Activated T-cell treated with anti-CD3 and anti-CD28 coated beads for 24 hours (primary cell): ENCODE results near the gene CAMK2G.

Experiments used
- DNase-seq: peaks from one replicate; pipeline ENCODE4 v3.0.0-alpha.2; 2020; ENCODE audit warnings: low read depth

Gene CAMK2G

DNA sequence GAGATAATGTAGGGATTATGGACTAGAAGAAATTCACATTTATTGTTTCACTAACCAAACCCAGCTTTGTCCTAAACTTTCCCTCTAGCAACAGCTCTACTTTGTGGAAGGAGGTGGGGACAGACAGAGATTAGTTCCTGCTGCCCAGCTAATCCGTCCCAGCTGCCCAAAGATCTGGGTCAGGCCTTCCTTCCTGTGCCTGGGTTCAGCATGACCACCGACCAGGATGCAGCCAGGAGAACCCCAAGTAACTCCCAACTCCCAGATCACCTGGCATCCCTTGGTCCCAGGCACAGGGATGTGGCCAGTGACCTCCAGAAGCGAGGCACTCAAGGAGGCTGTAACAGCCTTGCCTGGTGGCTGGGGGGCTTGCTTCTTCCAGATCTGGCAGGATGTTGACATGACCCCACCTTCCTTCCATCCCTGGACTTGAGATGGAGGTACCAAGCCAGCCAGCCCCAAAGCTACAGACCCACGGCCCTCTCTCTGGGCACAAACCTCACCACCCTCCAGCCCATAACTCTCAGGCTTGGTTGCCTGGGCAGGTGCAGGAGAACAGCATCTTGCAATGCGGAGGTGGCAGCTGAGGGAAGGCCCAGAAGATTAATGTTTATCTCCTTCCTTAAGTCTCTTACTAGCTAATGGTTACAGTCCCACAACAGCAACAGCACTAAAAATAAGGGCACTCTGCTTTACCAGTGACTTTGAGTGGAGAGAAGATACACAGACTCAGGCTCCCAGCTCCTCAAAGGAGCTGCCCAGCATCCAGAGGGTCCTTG lies 11.1 kb downstream of the CAMK2G start:
- DNase-seq: no peak

DNA sequence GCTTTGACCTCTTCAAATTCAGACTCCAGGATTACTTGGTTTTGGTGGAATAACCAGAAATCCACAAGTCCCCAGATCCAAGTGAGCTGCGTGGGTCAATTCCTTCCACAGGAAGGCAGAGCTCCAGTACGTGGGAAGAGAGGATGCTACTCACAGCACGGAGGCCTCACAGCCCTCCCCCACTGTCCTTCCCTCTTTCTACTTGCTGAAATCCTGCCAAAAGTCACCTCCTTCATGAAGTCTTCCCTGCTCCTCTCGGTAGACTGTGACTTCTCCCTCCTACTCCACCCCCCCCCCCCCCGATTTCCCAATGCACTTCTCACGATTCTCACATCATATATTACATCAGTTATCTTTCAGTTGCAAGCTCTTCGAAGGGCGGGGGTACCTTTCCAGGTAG lies 12.3 kb downstream of the CAMK2G start:
- DNase-seq: no peak

DNA sequence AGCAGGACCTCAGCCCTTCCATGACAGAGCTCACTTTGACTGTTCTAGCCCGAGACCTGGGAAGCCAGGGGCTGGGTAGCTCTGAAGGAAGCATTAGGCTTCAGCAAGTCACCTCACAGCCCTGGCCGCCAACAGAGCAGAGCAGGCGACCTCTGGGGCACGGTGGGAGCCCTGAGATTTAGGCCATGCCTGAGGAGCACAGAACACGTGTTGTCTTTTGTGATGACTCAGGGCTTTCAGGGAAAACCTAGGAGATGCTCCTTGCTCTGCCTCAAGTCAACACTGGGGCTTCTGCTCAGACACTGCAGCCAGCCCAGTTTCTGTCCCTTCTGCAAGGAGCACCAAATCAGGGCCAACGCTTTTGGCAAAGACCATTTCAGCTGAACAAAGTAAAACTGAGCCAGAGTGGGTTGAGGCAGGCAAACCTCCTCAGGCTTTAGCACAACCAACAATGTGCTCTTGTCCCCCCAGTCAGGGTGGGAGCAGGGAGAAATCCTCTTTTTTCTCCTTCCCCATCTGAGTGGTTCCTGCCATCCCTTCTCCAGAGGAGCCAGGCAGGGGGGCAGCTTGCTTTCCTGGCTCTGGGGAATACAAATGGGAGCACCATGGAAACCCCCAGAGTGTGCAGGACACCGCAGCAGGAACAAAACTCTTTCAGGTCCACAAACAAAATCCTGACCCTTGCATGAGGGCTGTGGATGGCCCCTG lies 14.4 kb downstream of the CAMK2G start:
- DNase-seq: no peak

DNA sequence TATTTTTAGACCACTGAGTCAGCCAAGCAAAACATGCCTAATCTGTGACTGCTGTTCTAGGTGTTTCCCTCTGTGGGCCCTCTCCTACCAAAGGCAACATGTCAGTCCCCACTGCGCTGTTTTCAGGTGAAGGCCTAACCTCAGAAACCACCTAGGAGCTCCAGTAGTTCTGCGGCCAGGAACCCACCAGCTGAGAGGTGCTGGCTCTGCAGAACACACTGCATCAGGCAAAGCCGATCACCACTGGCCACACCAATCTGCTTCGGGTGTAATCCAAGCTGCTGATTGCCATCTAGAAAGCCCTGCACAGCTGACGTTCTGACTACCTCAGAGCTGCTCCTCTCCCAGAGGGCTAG lies 14.9 kb downstream of the CAMK2G start:
- DNase-seq: no peak

DNA sequence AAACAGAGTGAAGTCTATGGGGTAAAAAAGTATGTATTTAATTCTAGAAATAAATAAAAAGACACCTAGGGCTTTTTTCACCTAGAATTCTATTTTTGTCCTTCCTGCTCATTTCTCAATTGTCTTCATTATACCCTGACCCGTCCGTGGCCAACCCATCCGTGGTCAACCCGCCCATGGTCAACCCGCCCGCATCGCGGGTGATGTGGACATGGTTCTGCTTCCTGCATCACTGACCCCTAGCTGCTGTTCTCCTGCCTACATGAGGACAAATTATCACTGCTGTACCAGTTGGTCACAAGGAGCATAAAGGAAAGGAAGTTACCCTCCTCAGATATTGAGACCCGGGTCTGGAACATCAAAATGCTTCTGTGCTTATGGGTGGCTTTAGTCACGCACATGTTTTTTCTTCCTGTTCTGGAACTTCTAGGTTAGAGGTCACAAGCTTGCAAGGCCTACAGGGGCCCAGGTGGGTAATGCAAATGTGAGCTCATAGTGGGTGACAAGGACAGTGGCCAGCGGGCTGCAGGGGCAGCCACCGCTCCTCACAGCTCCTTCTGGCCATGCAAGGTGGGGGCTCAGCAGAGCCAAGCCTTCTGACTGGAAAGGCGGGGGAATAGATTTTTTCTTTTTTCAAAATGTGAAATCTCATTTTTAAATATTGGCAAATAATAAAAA lies 15.5 kb downstream of the CAMK2G start:
- DNase-seq: no peak

DNA sequence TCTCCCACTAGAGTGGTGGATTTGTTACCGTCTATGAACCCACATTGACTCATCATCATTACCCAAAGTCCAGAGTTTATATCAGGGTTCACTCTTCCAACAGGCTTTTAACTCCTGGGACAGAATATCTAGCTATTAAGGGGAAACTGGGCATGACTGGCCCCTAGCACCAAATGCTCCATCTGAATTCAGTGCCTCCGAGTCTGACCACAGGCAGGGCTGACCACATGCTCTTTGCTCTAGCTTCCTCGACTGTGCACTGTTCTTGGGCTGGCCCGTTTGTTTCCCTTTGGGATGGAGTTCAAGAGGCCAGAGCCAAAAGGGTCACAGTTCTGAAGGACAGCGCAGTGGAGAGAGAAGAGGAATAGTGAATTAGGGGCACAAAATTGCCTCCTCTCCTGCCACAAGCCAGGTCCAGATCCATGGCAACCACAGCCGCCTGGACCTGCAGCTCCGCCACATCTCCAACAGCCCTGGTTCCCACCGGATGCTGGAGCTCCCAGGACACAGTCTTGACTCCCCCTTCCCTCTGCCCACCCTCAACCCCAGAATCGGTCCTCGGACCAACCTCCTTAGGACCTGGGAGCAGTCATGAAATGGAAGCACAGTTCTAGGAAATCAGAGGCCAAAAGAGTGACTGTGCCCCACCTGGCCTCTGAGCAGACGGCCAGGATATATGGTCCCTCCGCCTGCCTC lies 16.2 kb downstream of the CAMK2G start:
- DNase-seq: no peak

DNA sequence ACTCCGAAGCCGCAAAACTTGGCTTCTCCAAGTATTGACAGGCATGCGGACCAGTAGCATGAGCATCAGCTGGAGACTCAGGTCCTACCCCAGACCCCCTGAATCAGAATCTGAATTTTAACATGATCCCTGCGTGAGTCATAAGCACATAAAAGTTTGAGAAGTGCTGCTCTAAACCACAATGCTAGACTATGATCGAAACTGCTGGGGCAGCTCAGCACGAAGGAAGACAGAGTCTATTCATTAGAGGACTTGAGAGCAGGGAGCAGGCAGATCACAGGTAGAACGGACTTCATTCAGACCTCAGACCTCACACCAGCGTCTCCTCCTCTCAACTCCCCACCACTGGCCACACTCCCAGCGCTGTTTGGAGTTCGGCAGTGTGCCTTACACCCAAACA lies 16.9 kb downstream of the CAMK2G start:
- no peak for DNase-seq

DNA sequence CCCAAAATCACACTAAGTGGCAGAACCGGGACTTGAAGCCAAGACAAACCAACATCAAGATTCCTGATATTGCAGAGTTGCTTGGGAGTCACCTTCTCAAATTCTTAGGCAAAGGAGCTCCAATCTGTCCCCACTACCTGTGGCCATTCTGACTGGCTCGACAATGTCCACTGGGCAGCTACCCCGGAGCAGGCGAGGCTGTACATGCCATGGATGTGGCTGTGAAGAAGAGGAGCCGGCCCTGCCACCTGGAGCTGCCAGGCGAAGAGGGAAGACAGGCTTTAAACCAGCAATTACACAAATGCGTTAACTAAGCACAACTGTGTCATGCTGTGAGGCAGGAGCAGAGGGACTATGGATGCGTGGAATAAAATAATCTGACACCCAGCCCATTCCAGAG lies 18.1 kb downstream of the CAMK2G start:
- DNase-seq: no peak

DNA sequence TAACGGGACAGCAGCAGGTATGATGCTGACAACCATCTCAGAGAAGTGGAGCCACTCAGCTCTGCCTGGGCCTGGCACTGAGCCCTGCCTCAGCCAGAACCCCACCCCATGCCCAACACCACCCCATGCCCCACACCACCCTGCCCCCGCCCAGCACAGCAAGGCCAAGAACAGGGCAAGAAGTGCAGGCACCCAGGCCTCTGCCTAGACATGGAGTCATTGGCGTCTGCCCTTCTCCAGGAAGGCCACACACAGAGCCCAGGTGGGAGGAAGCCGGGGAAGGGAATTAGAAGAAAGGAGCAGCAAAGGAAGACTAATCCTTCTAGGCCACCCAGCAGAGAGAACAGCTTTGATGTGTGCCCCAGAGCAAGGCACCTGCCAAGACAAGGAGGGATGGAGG lies 18.9 kb downstream of the CAMK2G start:
- DNase-seq: no peak

DNA sequence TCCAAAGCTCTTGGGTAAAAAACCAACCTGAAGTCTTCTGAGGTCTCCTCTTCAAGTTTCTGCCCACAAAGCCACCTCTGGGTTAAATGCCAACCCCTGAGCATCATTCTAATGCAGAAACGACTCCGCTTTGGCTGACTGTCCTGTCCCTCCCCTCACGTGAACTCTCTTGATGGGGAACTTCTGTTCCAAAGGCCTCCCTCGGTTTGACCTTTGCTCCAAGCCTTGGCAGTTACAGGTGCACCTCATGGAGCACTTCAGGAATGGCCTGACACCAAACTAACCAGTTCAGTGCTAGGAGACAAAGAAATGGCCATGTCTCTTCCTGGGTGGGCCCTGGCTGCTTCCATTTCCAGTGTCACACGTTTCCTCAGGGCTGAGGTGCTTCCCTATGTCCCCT lies 20.0 kb downstream of the CAMK2G start:
- DNase-seq: no peak

DNA sequence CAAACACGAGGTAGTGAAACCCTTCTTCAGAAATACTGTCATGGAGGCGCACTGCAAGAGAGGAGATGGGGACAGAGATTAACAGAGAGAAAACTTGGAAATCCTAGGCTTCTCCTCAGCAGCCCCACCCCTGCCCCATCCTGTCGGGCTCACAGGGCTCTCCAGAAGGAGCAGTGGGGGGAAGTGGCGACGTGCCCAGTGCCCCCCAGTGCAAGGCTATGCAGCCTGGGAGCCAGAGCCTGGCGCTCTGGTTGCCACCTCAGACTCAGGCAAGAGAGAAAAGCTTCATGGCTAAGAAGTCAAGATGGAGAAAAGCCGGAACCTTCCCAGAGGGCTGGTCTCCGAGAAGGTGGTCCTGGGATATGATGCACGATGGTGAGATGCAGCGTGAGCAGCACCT lies 21.2 kb downstream of the CAMK2G start:
- DNase-seq: no peak

DNA sequence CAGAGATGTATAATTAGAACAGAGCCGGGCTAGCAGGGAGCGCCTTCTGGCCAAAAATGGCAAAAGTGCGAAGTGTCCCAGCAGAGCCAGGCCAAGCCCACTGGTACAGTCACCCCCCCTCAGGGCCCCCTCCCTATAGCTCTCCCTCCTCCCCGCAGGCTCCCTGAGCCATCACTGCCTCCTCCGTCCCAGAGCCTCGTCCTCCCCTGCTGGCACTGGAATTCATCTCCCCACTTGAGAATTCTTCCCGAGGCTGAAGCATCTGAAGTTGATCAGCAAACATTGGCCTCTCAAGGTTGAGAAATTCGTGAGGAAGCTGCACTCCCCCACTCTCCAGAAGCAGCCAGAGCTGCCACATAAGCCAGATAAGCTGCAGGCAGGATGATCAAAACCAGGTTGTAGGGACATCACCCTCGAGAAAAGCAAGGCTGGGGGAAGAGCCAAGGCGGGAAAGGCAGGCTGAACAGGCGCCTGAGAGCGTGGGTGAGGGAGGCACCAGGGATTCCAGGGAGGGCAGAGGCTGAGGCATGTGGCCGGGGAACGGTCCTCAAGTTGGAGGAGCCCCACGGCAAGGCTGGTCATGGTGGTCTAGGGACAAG lies 23.4 kb downstream of the CAMK2G start:
- DNase-seq: no peak

DNA sequence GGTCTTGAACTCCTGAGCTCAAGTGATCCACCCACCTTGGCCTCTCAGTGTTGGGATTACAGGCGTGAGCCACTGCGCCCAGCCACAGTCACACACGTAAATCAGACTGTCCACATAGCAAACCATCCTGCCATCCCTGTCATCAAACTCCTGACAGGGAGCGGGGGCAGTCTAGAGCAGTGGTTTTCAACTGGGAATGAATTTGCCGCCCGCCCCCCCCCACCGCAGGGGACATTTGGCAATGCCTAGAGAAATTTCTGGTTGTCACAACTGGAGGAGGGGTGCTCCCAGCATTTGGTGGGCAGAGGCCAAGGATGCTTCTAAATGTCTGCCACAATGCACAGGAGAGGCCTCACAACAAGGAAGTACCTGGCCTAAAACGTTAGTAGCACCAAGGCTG lies 24.1 kb downstream of the CAMK2G start:
- no peak for DNase-seq

DNA sequence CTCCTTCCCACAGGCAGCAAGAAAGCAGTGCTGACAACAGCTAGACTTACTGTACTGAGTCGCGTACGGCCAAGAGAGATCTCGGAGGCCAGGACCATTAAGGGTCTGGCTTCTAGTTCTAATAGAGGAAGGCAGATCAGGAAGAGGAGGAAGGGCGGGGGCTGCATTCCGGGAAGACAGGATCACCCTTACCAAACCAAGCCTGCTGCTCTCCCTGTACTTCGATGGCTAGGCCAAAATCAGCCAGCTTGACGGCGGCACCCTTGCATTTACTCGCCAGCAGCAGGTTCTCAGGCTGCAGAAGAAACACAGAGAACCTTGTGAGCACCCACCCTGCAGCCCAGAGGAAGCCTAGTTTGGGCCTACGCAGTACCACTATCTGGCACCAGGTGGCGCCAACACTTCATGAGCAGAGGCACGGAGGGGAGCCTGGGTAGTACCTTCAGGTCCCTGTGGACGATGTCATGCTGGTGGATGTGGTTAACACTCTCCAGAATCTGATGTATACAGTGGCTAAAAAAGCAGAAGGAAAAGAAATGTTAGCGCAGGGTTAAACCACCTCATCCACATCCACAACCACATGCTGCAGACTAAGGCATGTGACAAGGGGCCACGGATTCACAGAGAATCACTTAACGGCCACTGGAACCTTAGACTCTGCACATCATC lies 25.4 kb downstream of the CAMK2G start:
- DNase-seq: peak; percentile 84

DNA sequence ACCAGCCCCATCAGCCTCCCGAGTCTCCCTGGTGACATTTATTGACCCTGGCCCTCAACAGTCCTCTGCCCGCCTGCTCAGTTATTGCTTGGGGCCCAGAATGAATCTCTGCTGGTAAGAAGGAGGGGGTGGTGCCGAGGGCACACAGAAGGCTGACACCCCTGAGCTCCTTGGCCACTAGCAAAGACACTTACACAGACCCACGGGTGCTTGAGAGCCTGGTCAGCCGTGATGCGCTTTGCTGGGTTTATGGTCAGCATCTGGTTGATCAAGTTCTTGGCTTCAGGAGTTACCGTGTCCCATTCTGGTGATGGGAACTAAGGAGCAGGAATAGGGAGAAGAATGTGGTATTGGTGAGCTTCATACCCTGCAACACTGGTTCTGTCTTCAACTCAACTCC lies 27.3 kb downstream of the CAMK2G start:
- no peak for DNase-seq

DNA sequence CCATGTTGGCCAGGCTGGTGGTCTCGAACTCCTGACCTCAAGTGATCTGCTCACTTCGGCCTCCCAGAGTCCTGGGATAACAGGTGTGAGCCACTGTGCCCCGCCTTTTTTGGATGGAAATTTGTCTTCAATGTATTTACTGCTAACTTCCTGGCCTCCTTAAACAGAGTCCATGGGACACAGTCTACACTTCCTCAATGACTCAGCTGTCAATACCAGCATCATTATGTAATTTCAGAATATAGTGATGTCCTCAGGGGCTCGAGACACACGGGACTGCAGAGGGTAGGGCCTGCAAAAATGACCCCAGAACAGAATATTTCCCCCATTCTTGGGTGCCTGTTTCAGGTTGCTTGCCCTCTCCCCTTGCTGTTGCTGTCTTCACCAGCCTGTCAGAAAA lies 31.1 kb downstream of the CAMK2G start:
- no peak for DNase-seq

DNA sequence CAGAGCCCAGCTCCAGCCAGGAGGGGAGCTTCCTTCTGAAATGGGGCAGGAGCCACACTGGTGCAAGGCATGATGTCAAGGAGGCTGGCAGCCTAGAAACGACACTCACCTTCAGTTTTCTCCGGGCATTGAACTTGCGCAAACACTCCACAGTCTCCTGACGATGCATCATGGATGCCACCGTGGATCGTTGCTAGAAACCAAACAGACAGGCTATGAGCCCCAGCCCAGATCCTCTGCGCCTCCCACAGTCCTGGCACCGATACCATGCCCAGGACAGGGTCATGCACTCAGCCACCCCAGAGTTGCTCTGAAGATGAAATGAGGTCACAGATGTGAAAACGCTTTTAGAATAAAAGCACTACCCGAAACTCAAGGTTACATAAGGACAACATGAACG lies 32.0 kb downstream of the CAMK2G start:
- no peak for DNase-seq

DNA sequence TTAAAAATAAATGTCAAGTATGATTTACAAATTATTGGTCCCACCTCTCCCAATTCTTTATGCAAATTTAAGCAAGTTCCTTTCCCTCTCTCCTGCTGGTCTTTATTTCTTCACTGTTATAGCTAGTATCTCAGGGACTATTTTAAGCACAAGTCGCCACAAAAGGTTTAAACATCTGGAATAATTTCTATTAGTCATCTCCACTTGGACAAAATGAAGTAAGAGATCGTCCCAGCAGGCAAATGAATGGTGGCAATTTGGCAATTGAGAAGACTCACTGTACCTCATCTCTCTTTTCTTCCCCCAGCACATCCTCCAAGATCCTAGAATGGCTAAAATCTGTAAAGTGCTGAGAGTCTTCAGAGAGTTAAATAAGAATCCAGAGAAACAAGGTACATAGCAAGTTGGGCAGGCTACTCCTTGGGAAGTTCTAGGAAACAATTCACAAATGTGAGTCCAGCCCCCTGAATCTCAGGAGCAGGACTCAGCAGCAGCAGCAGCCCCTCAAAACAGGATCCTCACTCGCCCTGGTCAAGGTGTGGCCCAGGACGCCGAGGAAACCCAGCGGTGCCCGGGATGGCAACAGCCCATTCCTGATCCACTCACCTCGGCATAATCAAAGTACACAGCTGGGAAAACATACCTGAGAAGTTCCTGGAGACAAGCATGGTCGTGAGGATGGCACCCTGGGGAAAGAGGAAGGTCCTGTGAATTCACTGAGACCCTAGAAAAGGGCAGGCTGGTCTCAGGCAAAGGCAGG lies 32.6 kb downstream of the CAMK2G start:
- DNase-seq: no peak

DNA sequence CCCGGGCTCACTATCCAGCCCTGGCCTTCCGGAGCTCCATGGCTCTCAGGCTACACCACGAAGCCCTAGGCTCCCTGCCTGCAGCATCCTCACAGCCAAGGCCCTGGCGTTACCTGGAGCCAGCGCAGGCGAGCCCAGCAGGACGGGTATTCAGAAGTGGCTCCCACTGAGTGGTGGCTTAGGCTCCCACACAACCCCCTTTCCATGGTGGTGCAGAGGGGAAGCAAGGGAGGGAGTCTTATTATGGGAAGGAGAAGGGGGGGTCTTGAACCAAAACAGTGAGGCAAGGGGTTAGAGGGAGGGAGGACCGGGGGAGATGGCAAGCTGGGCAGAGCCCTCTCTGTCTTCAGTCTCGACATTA lies 33.3 kb downstream of the CAMK2G start:
- no peak for DNase-seq

DNA sequence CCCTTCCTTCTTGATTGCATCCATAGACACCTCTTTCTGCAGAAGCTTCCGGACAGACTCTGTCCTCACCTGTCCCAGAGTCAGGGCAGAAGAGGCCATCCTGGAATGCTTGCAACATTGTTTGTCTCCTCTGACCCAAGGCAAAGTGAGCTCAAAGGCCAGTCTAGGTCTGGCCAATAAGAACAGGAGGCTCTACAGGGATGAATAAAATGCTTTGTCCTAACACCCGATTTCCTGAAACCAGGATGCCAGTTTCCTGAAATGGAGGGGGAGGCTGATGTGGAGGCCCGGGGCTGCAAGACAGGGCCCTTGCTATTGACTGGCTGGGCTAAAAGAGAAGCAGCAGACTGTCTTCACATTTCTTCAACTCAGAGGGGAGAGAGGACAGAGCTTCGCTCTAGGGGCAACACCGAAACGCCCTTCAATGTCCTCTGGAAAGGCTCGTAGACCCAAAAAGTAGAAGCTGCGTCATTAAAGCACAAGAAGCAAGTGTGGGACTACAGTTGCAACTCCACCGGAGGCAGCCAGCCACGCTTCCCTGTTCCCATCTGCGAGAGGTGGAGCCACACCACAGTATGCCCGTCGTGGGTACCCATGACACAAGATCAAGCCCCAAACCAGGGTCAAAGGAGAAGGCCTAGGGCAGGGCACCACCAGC lies 33.8 kb downstream of the CAMK2G start:
- no peak for DNase-seq

DNA sequence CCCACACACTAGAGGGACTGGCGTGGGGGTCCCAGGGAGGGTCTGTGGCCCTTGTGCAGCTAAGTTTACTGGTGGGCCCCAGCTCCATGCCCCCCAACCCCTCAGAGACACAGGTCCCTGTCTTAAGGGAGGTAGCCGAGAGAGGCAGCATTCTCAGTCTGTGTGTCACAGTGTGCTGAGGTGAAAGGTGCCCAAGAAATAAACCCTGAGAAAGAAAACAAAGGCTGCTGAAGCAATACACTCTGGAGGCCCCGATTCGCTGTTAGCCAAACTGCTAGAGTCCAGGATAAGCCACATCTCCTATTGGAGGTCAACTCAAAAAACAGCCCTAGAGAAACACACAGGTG lies 34.3 kb downstream of the CAMK2G start:
- no peak for DNase-seq
